H1 (cell line): Measurements from ENCODE around the gene DFFA. TPM values are rescaled to one million over a fixed set of nuclear protein-coding genes. Genes with fewer than 3 reads are reported as not detected.

Experiments used
- CTCF ChIA-PET: fragments of 300-600 bp; sonication (Branson Sonifier 250); formaldehyde crosslinking; loops from one replicate; lab custom pipeline; 2021; ENCODE audit not compliant: partially characterized antibody; lab: Charles Lee
- POLR2A ChIA-PET: fragments of 300-600 bp; sonication (Branson Sonifier 250); formaldehyde crosslinking; loops from one replicate; lab custom pipeline; 2021; ENCODE audit warnings: inconsistent platforms; ENCODE audit not compliant: partially characterized antibody; lab: Charles Lee
- DNase-seq, 2 experiments: peaks; one replicate each; pipeline versions ENCODE4 v3.0.0 to v3.0.0-alpha.2; 2010 to 2022; ENCODE audit warnings: low spot score in 2 of 2, low read depth in 1 of 2, mixed read lengths in 1 of 2
- FAIRE-seq: peaks from 2 replicates; lab custom pipeline; 2011; peaks lifted over from hg19 to GRCh38; lab: Jason Lieb, UNC
- H2AFZ ChIP-seq: 2 replicates; pipeline ENCODE4 v1.8.1; 2012; ENCODE audit warnings: low read length, inconsistent platforms
- H2AK5ac ChIP-seq: 2 replicates; pipeline ENCODE4 v1.6.1; 2013; ENCODE audit warnings: low read depth, low read length
- H2BK120ac ChIP-seq: replicated peaks from 2 replicates; pipeline ENCODE3; 2013; ENCODE audit warnings: low read depth, low read length, inconsistent platforms
- H2BK12ac ChIP-seq: 2 replicates; pipeline ENCODE4 v1.6.1; 2013; ENCODE audit warnings: low read depth, low read length
- H2BK15ac ChIP-seq: 2 replicates; pipeline ENCODE4 v1.6.1; 2013; ENCODE audit warnings: low read length
- H2BK20ac ChIP-seq: 2 replicates; pipeline ENCODE4 v1.6.1; 2013; ENCODE audit warnings: low read length
- H2BK5ac ChIP-seq: 2 replicates; pipeline ENCODE4 v1.6.1; 2013; ENCODE audit warnings: low read depth, low read length
- H3K14ac ChIP-seq: 2 replicates; pipeline ENCODE4 v1.6.1; 2013; ENCODE audit warnings: inconsistent platforms; ENCODE audit not compliant: insufficient read length
- H3K18ac ChIP-seq: 2 replicates; pipeline ENCODE4 v1.6.1; 2013; ENCODE audit warnings: low read length; ENCODE audit errors: extremely low read depth
- H3K23ac ChIP-seq: 2 replicates; pipeline ENCODE4 v1.6.1; 2013; ENCODE audit warnings: inconsistent platforms; ENCODE audit not compliant: insufficient read length
- H3K23me2 ChIP-seq: 2 replicates; pipeline ENCODE4 v1.6.1; 2013; ENCODE audit warnings: low read depth, low read length
- H3K27ac ChIP-seq: 2 replicates; pipeline ENCODE4 v1.6.1; 2011; ENCODE audit warnings: low read depth, low read length, inconsistent platforms
- H3K27me3 ChIP-seq, 4 experiments: replicated peaks in 1 of 4; 1 replicate in 1 of 4; 2 replicates in 3 of 4; pipeline versions ENCODE4 v1.6.1 to v1.8.1; 2011 to 2013; ENCODE audit warnings: low read length in 3 of 4, mild to moderate bottlenecking in 3 of 4, inconsistent platforms in 2 of 4, mixed read lengths in 2 of 4, moderate library complexity in 1 of 4; ENCODE audit not compliant: control insufficient read depth in 3 of 4, insufficient read depth in 3 of 4; ENCODE audit errors: extremely low read depth in 1 of 4
- H3K36me3 ChIP-seq, 4 experiments: 2 replicates each; pipeline versions ENCODE4 v1.6.1 to v1.8.1; 2011 to 2013; ENCODE audit warnings: mild to moderate bottlenecking in 4 of 4, low read length in 3 of 4, moderate library complexity in 2 of 4, control low read depth in 1 of 4, inconsistent platforms in 1 of 4; ENCODE audit not compliant: insufficient read depth in 4 of 4, control insufficient read depth in 2 of 4
- H3K4ac ChIP-seq: replicated peaks from 2 replicates; pipeline ENCODE3; 2013; ENCODE audit warnings: low read length, low read depth, mixed read lengths, inconsistent platforms; ENCODE audit not compliant: insufficient read length
- H3K4me1 ChIP-seq, 4 experiments: replicated peaks in 1 of 4; 1 replicate in 1 of 4; 2 replicates in 3 of 4; pipeline versions ENCODE4 v1.6.1 to v1.8.1; 2011 to 2013; ENCODE audit warnings: low read length in 3 of 4, inconsistent platforms in 2 of 4, mixed read lengths in 1 of 4; ENCODE audit not compliant: insufficient read depth in 4 of 4, control insufficient read depth in 3 of 4
- H3K4me2 ChIP-seq, 2 experiments: 2 replicates each; pipeline versions ENCODE4 v1.6.1 to v1.8.1; 2011 to 2013; ENCODE audit warnings: low read depth in 2 of 2, low read length in 2 of 2, control low read depth in 1 of 2, inconsistent platforms in 1 of 2, mild to moderate bottlenecking in 1 of 2; ENCODE audit not compliant: insufficient read depth in 1 of 2
- H3K4me3 ChIP-seq, 4 experiments: fragments of 200-600, 300-600 bp in 1 of 4; sonication (generic), shearing (Covaris generic), sonication (Bioruptor Twin) in 1 of 4; 2 replicates each; pipeline versions ENCODE4 v1.5.1 to v1.8.1; 2011 to 2016; ENCODE audit warnings: low read length in 4 of 4, low read depth in 3 of 4, control low read depth in 2 of 4, inconsistent platforms in 2 of 4, mild to moderate bottlenecking in 2 of 4, mixed read lengths in 1 of 4, moderate library complexity in 1 of 4; ENCODE audit not compliant: insufficient read depth in 2 of 4; ENCODE audit errors: extremely low read depth in 1 of 4
- H3K56ac ChIP-seq: replicated peaks from 2 replicates; pipeline ENCODE3; 2013; ENCODE audit warnings: low read depth, mild to moderate bottlenecking, mixed read lengths, low read length, inconsistent platforms; ENCODE audit not compliant: insufficient read length
- H3K79me1 ChIP-seq: 2 replicates; pipeline ENCODE4 v1.6.1; 2013; ENCODE audit warnings: low read depth, low read length, control low read depth
- H3K79me2 ChIP-seq, 2 experiments: 2 replicates each; pipeline versions ENCODE4 v1.6.1 to v1.8.1; 2012 to 2013; ENCODE audit warnings: low read length in 2 of 2, mild to moderate bottlenecking in 2 of 2, inconsistent platforms in 1 of 2; ENCODE audit not compliant: insufficient read depth in 2 of 2, control insufficient read depth in 1 of 2
- H3K9ac ChIP-seq, 4 experiments: replicated peaks in 1 of 4; 1 replicate in 1 of 4; 2 replicates in 3 of 4; pipeline versions ENCODE4 v1.6.1 to v1.8.1; 2011 to 2013; ENCODE audit warnings: low read depth in 3 of 4, low read length in 3 of 4, control low read depth in 2 of 4, mild to moderate bottlenecking in 2 of 4, moderate library complexity in 2 of 4, inconsistent platforms in 1 of 4; ENCODE audit errors: extremely low read depth in 1 of 4
- H3K9me3 ChIP-seq, 2 experiments: 2 replicates each; pipeline versions ENCODE4 v1.6.1 to v1.8.1; 2012 to 2013; ENCODE audit warnings: mild to moderate bottlenecking in 2 of 2, moderate library complexity in 2 of 2, control low read depth in 1 of 2, inconsistent platforms in 1 of 2, low read depth in 1 of 2, low read length in 1 of 2, mixed read lengths in 1 of 2; ENCODE audit not compliant: insufficient read depth in 2 of 2
- H4K20me1 ChIP-seq, 2 experiments: replicated peaks in 1 of 2; 2 replicates each; pipeline versions ENCODE3 to v1.8.1; 2011 to 2013; ENCODE audit warnings: inconsistent platforms in 2 of 2, low read length in 2 of 2, mild to moderate bottlenecking in 1 of 2; ENCODE audit not compliant: insufficient read depth in 2 of 2, control insufficient read depth in 1 of 2
- H4K5ac ChIP-seq: 2 replicates; pipeline ENCODE4 v1.6.1; 2013; ENCODE audit warnings: low read length, low read depth, mixed read lengths, inconsistent platforms; ENCODE audit not compliant: insufficient read length
- H4K8ac ChIP-seq: 2 replicates; pipeline ENCODE4 v1.8.0; 2013; ENCODE audit warnings: mild to moderate bottlenecking, moderate library complexity, low read length, inconsistent platforms; ENCODE audit not compliant: insufficient read depth; ENCODE audit errors: extremely low read depth
- H4K91ac ChIP-seq: replicated peaks from 2 replicates; pipeline ENCODE3; 2013; ENCODE audit warnings: low read length, mixed read lengths, inconsistent platforms; ENCODE audit not compliant: insufficient read length
- ATF3 ChIP-seq: IDR thresholded peaks from 2 replicates; pipeline ENCODE4 v1.6.1; 2011; ENCODE audit warnings: low read depth, mild to moderate bottlenecking, low read length; ENCODE audit not compliant: insufficient read depth
- CBX5 ChIP-seq: fragments of 300-800, 300-1000 bp; sonication (generic); IDR thresholded peaks from 2 replicates; pipeline ENCODE4 v1.7.1; 2016; ENCODE audit warnings: antibody characterized with exemption, low read length, low read depth
- EGR1 ChIP-seq: IDR thresholded peaks from 2 replicates; pipeline ENCODE4 v1.6.1; 2011; ENCODE audit warnings: low read depth, low read length, borderline replicate concordance
- FOSL1 ChIP-seq: IDR thresholded peaks from 2 replicates; pipeline ENCODE4 v1.6.1; 2011; ENCODE audit warnings: mild to moderate bottlenecking, low read depth, low read length, moderate library complexity; ENCODE audit not compliant: insufficient read depth
- MAX ChIP-seq: IDR thresholded peaks from 2 replicates; pipeline ENCODE4 v1.6.1; 2012; ENCODE audit warnings: inconsistent platforms
- NRF1 ChIP-seq: IDR thresholded peaks from 2 replicates; pipeline ENCODE4 v1.6.1; 2011; ENCODE audit warnings: mild to moderate bottlenecking, low read depth, low read length, improper control_type of control experiment
- POLR2A ChIP-seq, 2 experiments: IDR thresholded peaks; 1 replicate in 1 of 2; 2 replicates in 1 of 2; pipeline ENCODE4 v1.6.1; 2011; ENCODE audit warnings: low read depth in 2 of 2, low read length in 2 of 2, mild to moderate bottlenecking in 2 of 2; ENCODE audit errors: control extremely low read depth in 1 of 2
- SIN3A ChIP-seq, 2 experiments: IDR thresholded peaks in 1 of 2; conservative IDR thresholded peaks in 1 of 2; 2 replicates each; pipeline ENCODE4 v1.6.1; 2011 to 2012; ENCODE audit warnings: low read length in 2 of 2, improper control_type of control experiment in 1 of 2, low read depth in 1 of 2, mild to moderate bottlenecking in 1 of 2
- WGBS, 2 experiments: shearing (Covaris generic) in 1 of 2; methylation state at CpG; one replicate each; pipeline versions ENCODE4 v1.1.6 to v1.1.7; 2013 to 2015; ENCODE audit warnings: low lambda C conversion rate in 2 of 2, mixed read lengths in 2 of 2, inconsistent platforms in 1 of 2, low coverage in 1 of 2, missing lambda C conversion rate in 1 of 2; ENCODE audit not compliant: insufficient replicate concordance in 2 of 2, insufficient coverage in 1 of 2, insufficient read length in 1 of 2; ENCODE audit errors: extremely low coverage in 1 of 2, missing lambda C conversion rate in 1 of 2; 5-methylcytosine and 5-hydroxymethylcytosine counted together
- polyA plus RNA-seq, 7 experiments: library from polyadenylated mRNA; depleted of rRNA in 3 of 7; stranded (reverse) in 5 of 7; unstranded in 2 of 7; fragments of >200 nt in 5 of 7; fragments of 200-250 nt in 2 of 7; gene quantifications; 1 replicate in 5 of 7; 2 replicates in 1 of 7; 4 replicates in 1 of 7; pipeline versions ENCODE4 v1.2.1 to v1.2.3, GENCODE V29; 2011 to 2013; ENCODE audit warnings: missing spikeins in 2 of 7, mixed read lengths in 2 of 7
- total RNA-seq: library from RNA; stranded (reverse); fragmentation: NEBNext Ultra II Directional; extraction: Animal tissue kit (Norgen Biotek cat#: 25700); gene quantifications from 2 replicates; pipeline ENCODE4 v1.2.1, GENCODE V29; 2021

Gene DFFA
- total and polyA plus RNA-seq, 2 of the 8 experiments (the other 6 are each of a cell fraction or from before 2014, with no cell fraction given) = 34.3 to 79.9 TPM

- no peak overlapping the region for H3K23ac ChIP-seq
- ChIA-PET POLR2A (no interaction called here), CTCF (interaction anchor here (0.7 to 9.4 kb wide), 8 partner anchors 9 to 120 kb away, joined by 3 to 58 read pairs (median 3); no protein-coding TSS in a partner anchor)
- no peak overlapping the region for H2BK12ac ChIP-seq
- H3K27ac ChIP-seq = no peak overlapping the region
- no peaks in the 10 kb centered on the region for H3K36me3 ChIP-seq
- H4K5ac ChIP-seq = no peak overlapping the region
- no peak overlapping the region for H4K91ac ChIP-seq
- peaks cover 0 to 4% of the 10 kb centered on the region in 2 experiments for H4K20me1 ChIP-seq
- H2AFZ ChIP-seq = no peak overlapping the region
- H3K4ac ChIP-seq = no peak overlapping the region
- H4K8ac ChIP-seq = no peak overlapping the region
- no peak overlapping the region for H3K9ac ChIP-seq
- no peaks in the 10 kb centered on the region; the same call in 1 of the 2 replicates for H3K23me2 ChIP-seq
- H3K4me1 ChIP-seq = peaks cover 10 to 16% (median 14%) of the 10 kb centered on the region in 4 experiments; a peak in 6 of 7 replicates
- H3K27me3 ChIP-seq = no peaks in the 10 kb centered on the region
- peaks cover 0 to 42% of the 10 kb centered on the region in 2 experiments; a peak in 2 of 4 replicates for H3K79me2 ChIP-seq
- no peak overlapping the region for H3K56ac ChIP-seq
- H3K14ac ChIP-seq = no peak overlapping the region
- no peak overlapping the region for H2BK15ac ChIP-seq
- no peak overlapping the region for H2BK5ac ChIP-seq
- no peak overlapping the region for H2BK20ac ChIP-seq
- H3K4me3 ChIP-seq = no peak overlapping the region
- no peak overlapping the region for H3K4me2 ChIP-seq
- H3K18ac ChIP-seq = no peak overlapping the region
- 89% methylated on average over 6 of the region's 6 CpGs; no CpG with 5 or more reads in 1 of the 2 experiments for WGBS, 2 experiments
- FAIRE-seq (no peak), DNase-seq (no peak)
- no peak overlapping the region for H2BK120ac ChIP-seq
- H3K79me1 ChIP-seq = peaks cover 13% of the 10 kb centered on the region
- H3K9me3 ChIP-seq = no peaks in the 10 kb centered on the region
- no peak overlapping the region for H2AK5ac ChIP-seq
- TF ChIP-seq NRF1 (no peak), CBX5 (no peak), ATF3 (no peak), MAX (no peak), POLR2A (IDR thresholded peaks at IDR 0.05; ENCODE audit: control extremely low read depth in 1 of 2, low read depth in 2 of 2, low read length in 2 of 2) (no peak), FOSL1 (no peak), EGR1 (no peak), SIN3A (conservative IDR thresholded peaks at IDR 0.05 in 1 of 2, IDR thresholded peaks at IDR 0.05 in 1 of 2; ENCODE audit: low read depth in 1 of 2, low read length in 2 of 2) (no peak)
Measured at GRCh38 chr1:10520497-10520896, 48.2 kb upstream of the DFFA start.
